Measurements from ENCODE around the gene GALNT10. TPM values are rescaled to one million over a fixed set of nuclear protein-coding genes. Genes with fewer than 3 reads are reported as not detected.

The GALNT10 gene
- total and polyA plus RNA-seq, 2 of the 8 experiments (the other 6 are each of a cell fraction or from before 2014, with no cell fraction given) = 4.6 to 15.5 TPM

DNA sequence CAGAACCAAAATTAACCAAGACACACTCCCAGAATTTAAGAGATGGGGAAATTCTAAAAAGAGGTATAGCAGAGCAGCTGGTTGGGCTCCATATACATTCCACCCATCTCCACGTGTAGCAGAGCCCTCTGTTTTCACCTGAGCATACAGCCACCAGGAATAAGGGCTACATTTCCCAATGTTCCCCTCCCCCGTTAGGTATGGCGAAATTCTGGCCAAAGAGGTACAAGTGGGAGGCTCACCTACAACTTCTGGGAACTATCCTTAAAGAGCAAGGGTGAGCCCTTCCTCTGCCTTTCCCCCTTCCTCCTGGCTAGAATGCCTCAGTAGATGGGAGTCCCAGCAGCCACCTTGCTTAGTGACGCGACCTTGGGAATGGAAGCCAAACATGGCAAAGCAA lies 250.0 kb downstream of the GALNT10 start:
- no peak overlapping the region for H3K4ac ChIP-seq (replicated peaks; ENCODE audit: insufficient read length, low read depth, low read length)
- H3K36me3 ChIP-seq (ENCODE audit: control insufficient read depth in 2 of 4, insufficient read depth in 4 of 4, low read length in 3 of 4) = peaks cover 0 to 29% (median 10%) of the 10 kb centered on the region in 4 experiments; a peak in 7 of 8 replicates
- H2BK5ac ChIP-seq (ENCODE audit: low read depth, low read length) = no peak overlapping the region
- H3K4me3 ChIP-seq (ENCODE audit: extremely low read depth in 1 of 4, insufficient read depth in 2 of 4, low read depth in 3 of 4, low read length in 4 of 4) = no peak overlapping the region
- H3K27me3 ChIP-seq (replicated peaks in 1 of 4; ENCODE audit: control insufficient read depth in 3 of 4, extremely low read depth in 1 of 4, insufficient read depth in 3 of 4, low read length in 3 of 4) = no peaks in the 10 kb centered on the region
- H3K23me2 ChIP-seq (ENCODE audit: low read depth, low read length) = peaks cover 9% of the 10 kb centered on the region
- no peak overlapping the region for H2AK5ac ChIP-seq (ENCODE audit: low read depth, low read length)
- no peak overlapping the region for H3K14ac ChIP-seq (ENCODE audit: insufficient read length)
- H3K27ac ChIP-seq (ENCODE audit: low read depth, low read length) = no peak overlapping the region
- H2BK20ac ChIP-seq (ENCODE audit: low read length) = no peak overlapping the region
- H2AFZ ChIP-seq (ENCODE audit: low read length) = no peak overlapping the region
- peaks cover 3% of the 10 kb centered on the region in 2 experiments; a peak in 1 of 4 replicates for H3K9me3 ChIP-seq (ENCODE audit: insufficient read depth in 2 of 2, low read depth in 1 of 2, low read length in 1 of 2)
- H3K56ac ChIP-seq (replicated peaks; ENCODE audit: insufficient read length, low read depth, low read length) = no peak overlapping the region
- H4K8ac ChIP-seq (ENCODE audit: extremely low read depth, insufficient read depth, low read length) = no peak overlapping the region
- 0 out of 4 replicates have a peak, but pooled peaks cover 0 to 3% of the 10 kb centered on the region in 2 experiments for H3K79me2 ChIP-seq (ENCODE audit: control insufficient read depth in 1 of 2, insufficient read depth in 2 of 2, low read length in 2 of 2)
- no peak for DNase-seq (ENCODE audit: low read depth in 1 of 2, low spot score in 2 of 2)
- H3K4me1 ChIP-seq (replicated peaks in 1 of 4; ENCODE audit: control insufficient read depth in 3 of 4, insufficient read depth in 4 of 4, low read length in 3 of 4) = peaks cover 0 to 4% (median 2%) of the 10 kb centered on the region in 4 experiments; a peak in 2 of 7 replicates
- ChIA-PET POLR2A (ENCODE audit: partially characterized antibody) (interaction anchor here (1.4 kb wide), 1 partner anchor 38 kb away, joined by 3 read pairs; the partner anchor contains the start of gene HAND1), CTCF (ENCODE audit: partially characterized antibody) (interaction anchor here (0.6 to 2.7 kb wide), 4 partner anchors 21 to 190 kb away, joined by 3 to 8 read pairs (median 5); no protein-coding TSS in a partner anchor)
- no peak overlapping the region for H3K23ac ChIP-seq (ENCODE audit: insufficient read length)
- no peak overlapping the region for H4K5ac ChIP-seq (ENCODE audit: insufficient read length, low read depth, low read length)
- H3K9ac ChIP-seq (replicated peaks in 1 of 4; ENCODE audit: extremely low read depth in 1 of 4, low read depth in 3 of 4, low read length in 3 of 4) = no peak overlapping the region
- H4K20me1 ChIP-seq (replicated peaks in 1 of 2; ENCODE audit: control insufficient read depth in 1 of 2, insufficient read depth in 2 of 2, low read length in 2 of 2) = peaks cover 3 to 5% of the 10 kb centered on the region in 2 experiments
- no peak overlapping the region for H3K18ac ChIP-seq (ENCODE audit: extremely low read depth, low read length)
- H2BK120ac ChIP-seq (replicated peaks; ENCODE audit: low read depth, low read length) = no peak overlapping the region
- no peak overlapping the region for H4K91ac ChIP-seq (replicated peaks; ENCODE audit: insufficient read length, low read length)
- H2BK15ac ChIP-seq (ENCODE audit: low read length) = no peak overlapping the region
- no peaks in the 10 kb centered on the region for H3K79me1 ChIP-seq (ENCODE audit: low read depth, low read length)
- 79% methylated on average over 5 of the region's 5 CpGs; no CpG with 5 or more reads in 1 of the 2 experiments for WGBS, 2 experiments (ENCODE audit: extremely low coverage in 1 of 2, insufficient coverage in 1 of 2, insufficient read length in 1 of 2, insufficient replicate concordance in 2 of 2, low coverage in 1 of 2, low lambda C conversion rate in 2 of 2, missing lambda C conversion rate in 1 of 2)
- no peak for FAIRE-seq
- H2BK12ac ChIP-seq (ENCODE audit: low read depth, low read length) = no peak overlapping the region
- H3K4me2 ChIP-seq (ENCODE audit: insufficient read depth in 1 of 2, low read depth in 2 of 2, low read length in 2 of 2) = no peak overlapping the region
- TF ChIP-seq GTF2F1 (IDR thresholded peaks at IDR 0.05; ENCODE audit: borderline replicate concordance, low read depth, low read length) (no peak), HDAC2 (IDR thresholded peaks at IDR 0.05; ENCODE audit: borderline replicate concordance in 1 of 2, low read depth in 2 of 2, low read length in 2 of 2) (no peak), POLR2AphosphoS5 (IDR thresholded peaks at IDR 0.05; ENCODE audit: low read depth, low read length) (no peak), SP4 (IDR thresholded peaks at IDR 0.05; ENCODE audit: low read length) (no peak)
